Vagina (tissue), 2 donors: Measurements from ENCODE around the gene PGM1.

Source experiments
- CTCF ChIP-seq, 3 experiments: fragments of 450-650 bp in 2 of 3; fragments of 200-600 bp in 1 of 3; sonication (generic) in 1 of 3; IDR thresholded peaks; one replicate each; pipeline ENCODE4 v1.5.1; 2017 to 2019; ENCODE audit warnings: antibody characterized with exemption in 3 of 3, mild to moderate bottlenecking in 2 of 3, moderate library complexity in 2 of 3
- POLR2A ChIP-seq, 2 donors: fragments of 450-650 bp; IDR thresholded peaks; one replicate each; pipeline ENCODE4 v1.6.1; 2017; ENCODE audit warnings: antibody characterized with exemption in 2 of 2, mild to moderate bottlenecking in 2 of 2, moderate library complexity in 2 of 2
- POLR2AphosphoS5 ChIP-seq, 2 donors: sonication (generic); formaldehyde crosslinking; IDR thresholded peaks; one replicate each; pipeline ENCODE4 v1.9.0; 2017; ENCODE audit warnings: antibody characterized with exemption in 2 of 2, mild to moderate bottlenecking in 2 of 2, low read depth in 1 of 2; ENCODE audit not compliant: insufficient read depth in 1 of 2

DNA sequence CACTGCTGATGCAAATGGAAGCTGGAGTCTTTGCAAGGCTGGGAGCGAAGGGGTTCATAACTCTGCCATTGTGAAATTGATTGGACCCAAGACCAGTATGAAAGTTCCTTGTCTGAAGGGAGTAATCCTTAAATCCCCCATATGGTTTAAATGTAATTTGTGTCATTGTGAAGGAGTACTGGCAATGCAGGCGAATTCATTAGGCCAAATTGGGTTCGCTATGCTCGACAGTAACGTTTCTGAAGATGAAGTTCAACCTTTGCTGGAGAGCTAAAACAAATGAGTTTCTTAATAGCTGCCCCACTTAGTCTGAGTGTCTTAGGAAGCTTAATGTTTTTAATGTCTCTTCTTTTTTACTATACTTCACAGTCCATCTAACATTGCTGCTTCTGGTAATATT lies 27.5 kb downstream of the PGM1 start:
- TF ChIP-seq CTCF (IDR thresholded peaks at IDR 0.05): no peak
- TF ChIP-seq POLR2AphosphoS5 (IDR thresholded peaks at IDR 0.05; ENCODE audit: insufficient read depth in 1 of 2, low read depth in 1 of 2): no peak
- no peak for TF ChIP-seq POLR2A (IDR thresholded peaks at IDR 0.05)
